HG03135 (cell line): ENCODE results near the gene TMEM187.

ENCODE experiments used
- ATAC-seq: cut with Tn5 transposase; IDR thresholded peaks from one replicate; pipeline ENCODE4 v1.9.1; 2021; ENCODE audit warnings: mild to moderate bottlenecking, moderate library complexity; ENCODE audit not compliant: unreplicated experiment

TMEM187 gene, protein sequence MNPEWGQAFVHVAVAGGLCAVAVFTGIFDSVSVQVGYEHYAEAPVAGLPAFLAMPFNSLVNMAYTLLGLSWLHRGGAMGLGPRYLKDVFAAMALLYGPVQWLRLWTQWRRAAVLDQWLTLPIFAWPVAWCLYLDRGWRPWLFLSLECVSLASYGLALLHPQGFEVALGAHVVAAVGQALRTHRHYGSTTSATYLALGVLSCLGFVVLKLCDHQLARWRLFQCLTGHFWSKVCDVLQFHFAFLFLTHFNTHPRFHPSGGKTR

DNA sequence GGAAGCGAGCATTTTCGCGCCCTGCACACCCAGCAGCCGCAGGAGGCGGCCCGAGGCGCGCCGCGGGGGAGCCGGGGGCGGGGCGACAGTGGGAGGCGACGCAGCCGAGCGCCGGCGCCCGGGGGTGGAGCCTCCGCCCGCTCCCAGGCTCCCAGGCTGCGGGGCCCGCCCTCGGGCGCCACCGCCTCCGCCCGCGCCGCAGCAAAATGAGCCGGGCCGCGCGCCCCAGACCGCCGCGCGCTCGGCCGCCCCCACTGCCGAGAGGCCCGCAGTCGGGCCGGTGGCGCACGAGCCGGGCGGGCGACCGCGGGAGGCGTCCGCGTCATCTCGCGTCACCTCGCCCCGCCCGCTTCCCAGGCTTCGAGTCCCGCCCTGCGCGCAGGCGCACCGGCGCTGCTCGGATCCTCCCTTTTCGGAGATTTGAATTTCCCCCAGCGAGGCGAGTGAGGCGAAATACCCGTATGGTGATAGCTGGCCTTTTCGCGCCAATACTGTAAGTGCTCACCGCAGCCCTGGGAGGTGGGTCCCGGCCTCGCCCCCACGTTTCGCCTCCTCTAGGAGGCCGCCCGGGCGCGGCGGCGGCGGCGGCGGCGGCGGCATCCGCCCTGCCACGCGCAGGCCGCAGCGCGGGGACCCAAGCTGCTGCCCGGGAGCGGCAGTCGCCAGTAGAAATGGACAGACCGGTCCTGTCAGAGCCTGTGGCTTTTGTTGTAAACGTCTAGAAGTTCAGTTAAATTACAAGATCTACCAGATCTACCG is at the start of gene TMEM187:
TSS of gene TMEM187 (plus strand) at position 387 of the 759 bp plus-strand sequence. CDS start 9,309 bp downstream, outside the sequence.
- ATAC-seq, result peak; percentile 53

DNA sequence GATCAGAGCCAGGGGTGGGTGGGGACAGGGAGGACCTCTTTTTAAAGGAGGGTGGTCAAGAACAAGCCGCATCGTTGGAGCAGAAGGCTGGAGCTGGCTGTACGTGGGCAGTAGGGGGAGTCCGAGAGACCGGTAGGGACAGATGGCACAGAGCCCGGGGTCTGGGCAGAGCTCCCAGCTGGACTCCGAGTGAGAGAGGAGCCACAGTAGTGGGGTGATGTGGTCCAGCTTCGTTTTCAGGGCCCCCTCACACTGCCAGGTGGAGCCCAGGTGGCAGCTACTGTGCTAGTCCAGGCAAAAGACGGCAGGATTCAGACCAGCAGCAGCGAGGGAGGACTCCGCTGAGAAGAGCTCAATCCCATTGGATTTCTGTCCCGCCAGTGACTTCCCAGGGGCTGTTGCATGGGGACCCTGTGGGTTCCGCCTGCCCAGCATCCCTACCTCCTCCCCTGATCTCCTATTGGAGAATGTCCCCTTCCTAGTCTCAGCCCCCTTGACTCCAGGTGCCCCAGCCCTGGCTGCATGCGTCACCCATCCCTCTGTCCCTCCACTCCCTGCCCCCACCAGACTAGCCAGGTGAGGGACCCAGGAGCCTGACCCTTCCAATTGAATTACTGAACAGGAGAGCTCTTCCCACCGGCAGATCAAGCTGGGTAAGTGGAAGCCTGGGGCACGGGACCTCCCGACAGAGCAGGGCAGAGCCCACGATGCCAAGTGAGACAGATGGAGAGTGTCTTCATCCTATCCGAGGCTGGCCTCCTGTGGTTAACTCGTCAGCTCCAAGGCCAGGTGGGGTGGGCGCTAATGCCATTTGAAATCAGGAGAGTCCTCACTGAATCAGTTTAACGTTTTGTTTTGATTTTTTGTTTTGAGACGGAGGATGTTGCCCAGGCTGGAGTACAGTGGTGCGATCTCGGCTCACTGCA is 49.4 kb upstream of the TMEM187 start:
- ATAC-seq, result no peak

DNA sequence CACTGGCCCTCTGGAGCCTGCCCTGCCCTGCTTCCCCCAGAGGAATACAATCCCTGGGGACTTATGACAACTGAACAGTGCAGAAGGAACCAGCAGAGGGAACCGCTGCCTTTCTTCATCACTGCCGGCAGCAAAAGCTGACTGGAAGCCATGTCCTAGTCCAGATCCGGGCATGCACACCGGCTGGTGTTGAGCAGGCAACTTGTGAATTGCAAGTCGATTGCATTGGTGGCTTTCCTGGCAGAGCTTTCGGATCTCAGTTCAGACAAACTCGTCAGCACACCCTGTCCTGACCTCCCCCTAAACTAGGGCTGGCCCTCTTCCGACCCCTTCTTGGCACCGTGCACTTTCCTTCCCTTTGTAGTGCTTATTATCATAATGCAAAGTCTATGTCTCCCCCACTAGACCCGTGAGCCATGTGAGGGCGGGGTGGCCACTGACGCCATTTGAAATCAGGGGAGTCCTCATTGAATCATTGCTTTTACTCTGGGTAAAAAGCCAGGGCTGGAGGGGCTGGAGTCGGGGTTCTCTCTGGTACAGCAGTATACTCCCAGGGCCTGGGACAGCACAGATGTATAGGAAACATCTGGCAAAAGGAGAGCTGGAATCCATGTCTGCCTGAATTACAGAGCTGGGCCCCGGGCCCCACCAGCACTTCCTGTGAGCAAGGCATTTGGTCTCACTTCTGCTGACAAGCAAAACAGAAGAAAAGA is 48.2 kb upstream of the TMEM187 start:
- no peak for ATAC-seq

DNA sequence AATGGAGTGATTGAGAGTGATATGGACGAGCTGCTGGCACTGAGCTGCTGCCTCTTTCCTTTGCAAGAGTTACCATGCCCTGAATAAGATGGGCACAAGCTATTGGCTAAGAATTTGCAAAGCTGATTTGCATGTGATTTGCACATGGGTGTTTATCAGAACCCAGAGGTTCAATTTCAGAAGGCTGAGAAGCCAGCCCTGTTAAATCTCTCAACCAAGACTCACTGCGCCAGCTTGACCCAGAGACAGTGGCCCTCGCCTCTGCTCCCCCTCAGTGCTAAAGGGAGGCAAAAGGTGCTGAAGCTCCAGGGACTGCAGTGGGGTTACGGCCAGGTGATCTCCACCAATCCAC is 47.2 kb upstream of the TMEM187 start:
- ATAC-seq, result no peak

DNA sequence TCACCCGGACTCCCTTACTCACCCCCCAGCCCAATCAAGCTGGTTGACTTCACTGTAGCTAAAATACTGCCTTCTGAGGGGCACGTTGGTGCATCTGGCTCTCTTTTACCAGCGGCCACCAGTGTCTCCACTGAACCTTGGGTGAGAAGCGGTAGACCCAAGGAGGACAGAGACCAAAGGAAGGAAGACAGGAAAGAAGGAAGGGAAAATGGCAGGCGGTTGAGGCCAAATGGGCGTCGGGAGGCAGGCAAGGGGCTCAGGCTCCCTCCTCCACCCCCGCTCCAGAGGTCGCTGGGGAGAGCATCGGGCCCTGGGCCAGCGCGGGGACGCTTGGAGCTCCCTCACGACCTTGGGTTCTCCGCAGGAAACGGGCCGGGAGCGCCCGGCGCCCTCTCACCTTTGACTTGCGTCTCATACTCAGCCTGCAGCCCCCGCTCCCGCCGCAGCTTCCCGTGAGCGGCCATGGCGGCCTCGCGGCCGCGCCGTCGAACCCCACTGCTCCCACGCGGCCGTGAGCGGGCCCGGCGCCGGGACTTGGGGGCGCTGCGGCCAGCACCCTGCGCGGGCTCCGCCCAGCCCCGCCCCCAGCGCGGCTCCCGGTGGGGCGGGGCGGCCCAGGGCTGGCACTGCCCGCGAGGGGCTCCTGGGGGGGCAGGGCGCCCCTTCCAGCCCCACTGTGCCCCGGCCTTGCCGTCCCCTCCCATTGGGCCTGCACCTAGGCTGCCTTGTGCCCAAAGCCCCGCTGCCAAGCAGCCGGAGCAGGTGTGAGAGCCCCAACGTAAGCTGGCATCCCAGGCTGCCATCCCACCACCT is 46.6 kb upstream of the TMEM187 start, which contains the start of gene ARHGAP4:
TSS of gene ARHGAP4 (minus strand) at position 526 of the 813 bp plus-strand sequence. CDS start at position 464, 62 bp downstream.
- ATAC-seq, result no peak

DNA sequence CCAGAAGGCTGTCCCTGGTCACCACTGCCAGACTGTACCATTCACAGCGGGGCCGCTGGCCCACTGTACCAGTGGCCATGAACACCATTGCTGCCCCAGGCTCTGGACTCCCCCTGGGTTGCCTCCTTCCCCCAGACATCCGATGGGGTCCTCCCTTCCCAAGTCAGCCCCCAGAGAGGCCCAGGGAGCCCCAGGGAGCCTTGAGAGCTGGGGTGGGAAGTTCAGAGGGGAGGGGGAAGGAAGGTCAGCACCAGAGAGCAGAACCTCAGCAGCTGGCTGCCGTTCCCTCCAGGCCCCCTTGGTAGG is 46.0 kb upstream of the TMEM187 start:
- peak; percentile 0 for ATAC-seq

DNA sequence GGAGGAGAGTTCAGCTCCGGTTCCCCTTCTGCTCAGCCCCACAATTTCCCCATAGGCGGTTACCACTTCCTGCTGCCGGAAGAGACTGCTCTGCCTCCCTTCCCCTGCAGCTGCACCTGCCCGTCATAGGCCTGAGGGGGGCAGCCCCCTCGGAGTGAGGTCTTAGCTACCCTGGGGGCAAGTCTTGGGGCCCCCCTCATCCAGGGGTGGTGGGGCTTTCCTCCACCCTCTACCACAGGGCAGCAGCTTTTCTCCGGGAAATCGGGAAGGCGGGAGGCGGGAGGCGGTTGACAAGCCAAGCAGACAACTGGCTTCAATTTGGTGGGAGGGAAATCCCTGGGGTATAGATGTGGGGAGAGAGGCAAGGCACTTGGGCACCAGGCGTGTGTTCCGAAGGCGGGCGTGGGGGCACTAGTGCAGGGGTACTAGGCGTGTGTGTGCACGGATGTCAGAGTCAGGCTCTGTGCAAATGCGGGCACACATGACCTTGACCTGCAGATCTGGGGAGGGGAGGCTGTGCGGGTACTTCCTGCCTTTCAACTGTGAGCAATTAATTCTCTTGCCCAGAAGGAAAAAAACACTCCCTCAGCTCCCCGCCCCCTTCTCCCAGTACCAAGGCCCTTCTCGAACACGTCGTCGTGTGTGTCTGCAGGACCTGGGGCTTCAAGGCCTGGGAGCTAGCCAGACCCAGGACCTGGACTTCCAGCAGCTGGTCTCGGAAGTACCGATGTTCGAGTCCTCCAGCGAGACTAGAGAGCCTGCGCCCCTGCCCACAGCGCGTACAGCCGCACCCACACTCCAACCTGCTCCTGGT is 45.5 kb upstream of the TMEM187 start:
- ATAC-seq, result peak; percentile 50

DNA sequence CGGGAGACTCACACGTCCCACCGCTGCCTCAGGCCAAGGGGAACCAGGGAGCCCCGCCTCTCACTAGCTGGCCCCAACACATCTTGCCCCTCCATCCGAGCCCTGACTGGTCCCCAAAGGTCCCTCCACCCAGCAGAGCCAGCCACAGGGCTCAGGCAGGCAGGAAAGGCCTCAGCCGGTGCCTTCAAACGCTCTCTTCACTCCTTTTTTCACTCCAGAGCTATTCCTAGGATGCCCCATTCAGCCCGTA is 45.0 kb upstream of the TMEM187 start:
- no peak for ATAC-seq

DNA sequence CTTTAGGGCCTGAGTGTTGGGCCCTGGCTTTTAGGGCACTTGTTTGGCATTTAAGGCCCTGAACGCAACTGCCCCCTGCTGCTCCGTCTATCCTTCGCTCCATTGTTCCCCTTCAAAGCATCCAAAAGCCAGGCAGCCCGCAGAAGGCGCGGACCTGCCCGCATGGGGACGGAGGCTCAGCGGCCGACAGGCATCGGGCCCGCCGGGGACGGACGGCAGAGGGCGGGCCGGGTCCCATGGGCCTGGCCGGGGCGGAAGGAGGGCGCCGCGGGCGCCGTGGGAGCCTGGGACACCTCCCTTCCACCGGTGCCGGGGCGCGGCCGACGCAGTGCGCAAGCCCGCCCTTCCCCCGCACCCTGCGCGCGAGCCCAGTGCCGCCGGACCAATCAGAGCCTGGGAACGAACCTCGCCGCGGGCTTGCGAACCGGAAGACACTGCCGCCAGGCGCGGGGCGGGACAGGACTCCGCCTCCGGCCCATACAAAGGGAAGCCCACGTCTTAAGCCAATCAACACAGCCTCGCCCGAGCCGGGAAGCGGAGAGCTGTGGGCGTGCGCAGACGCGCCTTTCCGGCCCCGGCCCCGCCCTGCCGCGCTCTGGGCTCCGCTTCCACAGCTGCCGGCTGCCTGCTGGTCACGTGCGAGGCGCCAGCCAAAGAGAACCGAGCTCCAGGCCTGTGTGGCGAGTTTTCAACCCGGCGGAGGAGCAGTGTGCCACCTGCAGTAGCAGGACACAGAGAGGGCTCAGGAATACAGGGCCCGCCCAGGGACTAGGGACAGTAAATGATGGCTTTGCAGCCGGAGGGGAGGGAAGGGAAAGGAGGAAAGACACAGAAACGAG is 44.4 kb upstream of the TMEM187 start:
- ATAC-seq, result peak; percentile 73

DNA sequence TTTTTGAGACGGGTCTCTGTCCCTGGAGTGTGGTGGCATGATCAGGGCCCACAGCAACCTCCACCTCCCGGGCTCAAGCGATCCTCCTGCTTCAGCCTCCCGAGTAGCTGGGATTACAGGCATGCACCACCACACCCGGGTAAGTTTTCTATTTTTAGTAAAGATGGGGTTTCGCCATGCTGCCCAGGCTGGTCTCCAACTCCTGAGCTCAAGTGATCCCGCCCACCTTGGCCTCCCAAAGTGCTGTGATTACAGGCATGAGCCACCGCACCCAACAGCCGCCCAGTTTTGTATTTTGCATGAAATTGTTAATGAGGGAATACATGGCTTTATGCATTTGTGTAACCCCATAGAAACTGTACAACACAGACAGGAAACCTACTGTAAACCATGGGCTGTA is 43.7 kb upstream of the TMEM187 start:
- ATAC-seq, result no peak

DNA sequence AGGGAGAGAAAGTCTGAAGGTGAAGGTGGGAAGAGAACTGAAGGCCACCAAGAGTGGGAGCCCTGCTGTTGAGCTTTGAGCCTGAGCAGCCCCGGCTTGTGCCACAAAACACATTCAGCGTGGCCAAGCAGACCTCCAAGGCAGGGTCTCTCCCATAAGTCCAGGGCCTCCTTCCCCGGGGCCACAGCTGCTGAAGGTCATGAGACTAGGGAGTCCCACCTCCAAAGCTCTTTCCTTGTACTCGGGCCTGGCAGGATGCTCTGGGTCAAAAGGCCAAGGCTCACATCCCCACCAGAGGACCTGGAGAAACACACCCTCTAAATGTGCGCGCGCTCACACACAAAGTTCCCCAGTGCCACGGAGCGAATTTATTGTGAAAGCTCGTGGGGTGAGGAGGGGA is 43.0 kb upstream of the TMEM187 start:
- ATAC-seq, result no peak

DNA sequence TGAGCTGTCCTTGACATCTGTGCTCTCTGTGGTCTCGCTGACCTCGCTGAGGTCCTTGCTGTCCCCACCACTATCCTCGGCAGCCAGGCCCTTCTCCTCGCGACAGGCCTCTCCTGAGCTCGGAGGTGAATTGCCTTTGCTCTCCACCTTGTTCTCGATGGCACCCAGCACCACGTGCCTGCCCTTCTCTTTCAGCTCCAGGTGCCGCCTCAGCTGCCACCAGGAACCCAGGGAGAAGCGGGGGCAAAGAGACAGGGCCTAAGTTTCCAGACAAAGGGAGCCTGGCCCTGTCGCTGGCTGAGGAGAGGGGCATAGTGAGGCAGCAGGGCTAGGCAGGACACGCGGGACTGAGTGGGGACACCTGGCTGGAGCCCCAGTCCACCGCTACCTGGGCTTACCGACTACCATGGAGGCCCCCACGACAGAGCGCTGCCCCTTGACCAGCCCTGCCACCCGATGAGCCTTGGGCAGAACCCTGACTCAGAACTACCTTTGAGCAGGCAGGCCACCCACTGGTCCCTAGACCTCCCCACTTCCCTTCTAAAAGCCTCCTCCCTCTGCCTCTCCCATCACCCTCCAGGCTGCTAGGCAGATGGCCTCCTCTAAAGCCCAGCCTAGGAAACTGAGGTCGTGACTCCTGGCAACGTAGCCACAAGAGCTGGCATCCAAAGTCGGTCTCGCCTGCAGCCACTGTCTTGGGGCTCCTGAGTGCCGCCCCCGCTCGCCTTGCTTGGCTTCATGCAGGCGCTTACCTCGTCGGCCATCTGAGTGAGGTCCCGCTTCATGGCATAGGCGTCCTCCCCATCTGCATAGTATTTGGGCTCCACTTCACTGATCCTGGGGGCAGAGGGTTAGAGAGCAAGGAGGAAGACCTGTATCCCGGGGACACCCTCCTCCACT is 42.3 kb upstream of the TMEM187 start:
- no peak for ATAC-seq

DNA sequence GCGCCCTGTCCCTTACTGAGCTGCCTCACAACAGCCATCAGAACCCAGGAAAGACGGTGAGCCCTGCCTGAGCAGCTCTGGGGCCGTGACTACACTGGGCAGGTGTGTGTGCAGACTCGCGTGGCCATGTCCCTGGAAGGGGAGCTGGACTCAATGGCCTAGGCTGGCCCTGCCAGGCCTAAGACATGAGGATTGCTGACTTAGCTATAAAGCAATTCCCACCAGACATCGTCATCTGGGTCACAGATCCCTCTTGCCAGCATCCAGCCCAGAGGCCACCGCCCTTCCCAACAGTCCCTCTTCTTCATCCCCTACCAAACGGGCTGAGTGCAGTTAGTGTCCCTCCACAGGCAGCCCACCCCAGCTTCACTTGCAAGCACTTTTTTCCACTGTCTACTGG is 41.4 kb upstream of the TMEM187 start:
- no peak for ATAC-seq

DNA sequence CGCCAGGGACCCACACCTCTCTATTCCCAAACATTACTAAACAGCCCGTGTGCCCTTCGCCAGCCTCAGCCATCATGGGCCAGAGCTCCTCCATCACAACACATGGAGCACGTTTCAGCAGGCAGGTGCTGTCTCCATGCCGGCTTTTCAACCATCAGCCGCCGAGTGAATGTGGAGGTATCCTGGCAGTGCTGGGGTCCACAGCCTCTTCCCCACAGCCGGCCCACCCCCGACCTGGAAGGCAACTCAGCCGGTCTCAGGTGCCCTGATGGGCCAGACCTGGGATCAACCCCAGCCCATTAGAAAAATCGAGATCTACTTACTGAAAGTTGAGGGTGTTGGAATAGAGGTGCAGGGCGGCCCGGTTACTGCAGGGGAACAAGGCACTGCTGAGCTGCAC is 40.8 kb upstream of the TMEM187 start:
- no peak for ATAC-seq

DNA sequence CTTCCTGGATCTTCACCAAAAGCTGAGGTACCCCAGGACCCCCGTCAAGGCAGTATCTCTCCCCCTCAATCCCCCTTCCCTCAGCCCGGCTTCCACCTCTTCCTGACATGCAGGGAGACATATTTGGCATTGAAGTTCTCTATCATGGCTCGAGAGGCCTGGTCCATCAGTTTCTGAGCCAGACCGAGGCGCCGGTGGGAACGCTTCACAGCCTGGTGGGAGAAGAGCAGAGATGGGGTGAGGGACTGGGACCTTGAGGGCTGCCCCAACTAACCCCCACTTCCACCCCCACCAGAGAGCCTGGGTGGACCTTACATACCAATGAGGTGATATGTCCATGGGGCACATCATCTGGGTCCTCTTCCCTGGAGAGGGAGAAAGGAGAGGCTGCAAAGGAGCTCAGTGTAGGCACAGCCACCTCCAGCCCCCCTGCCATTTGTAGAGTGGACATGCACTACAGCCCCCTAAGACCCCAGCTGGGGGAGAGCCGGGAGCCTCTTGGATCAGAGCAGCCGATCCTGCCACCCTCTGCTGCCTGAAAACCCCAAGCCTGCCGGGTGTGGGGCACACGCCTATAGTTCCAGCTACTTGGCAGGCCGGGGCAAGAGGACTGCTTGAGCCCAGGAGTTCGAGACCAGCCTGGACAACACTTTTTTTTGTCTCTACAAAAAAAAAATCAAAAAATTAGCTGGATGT is 40.2 kb upstream of the TMEM187 start:
- ATAC-seq, result no peak

DNA sequence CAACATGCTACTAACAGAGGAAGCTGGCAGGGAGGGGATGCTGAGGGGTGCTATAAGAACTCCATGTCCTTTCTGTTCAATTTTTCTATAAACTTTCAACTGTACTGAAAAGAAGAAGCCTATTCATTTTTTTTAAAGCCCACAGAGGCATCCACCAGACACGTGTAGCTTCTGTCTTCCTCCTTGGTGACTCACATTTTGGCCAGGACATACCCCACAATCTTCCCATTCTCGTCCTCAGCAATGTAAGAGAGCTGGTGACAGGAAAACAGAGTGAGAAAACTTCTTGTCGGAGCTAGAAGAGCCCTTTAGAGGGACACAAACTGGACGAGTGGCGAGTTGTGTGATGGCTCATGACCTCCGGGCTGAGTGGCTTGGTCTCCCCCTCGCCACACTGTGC is 38.8 kb upstream of the TMEM187 start:
- ATAC-seq, result no peak

DNA sequence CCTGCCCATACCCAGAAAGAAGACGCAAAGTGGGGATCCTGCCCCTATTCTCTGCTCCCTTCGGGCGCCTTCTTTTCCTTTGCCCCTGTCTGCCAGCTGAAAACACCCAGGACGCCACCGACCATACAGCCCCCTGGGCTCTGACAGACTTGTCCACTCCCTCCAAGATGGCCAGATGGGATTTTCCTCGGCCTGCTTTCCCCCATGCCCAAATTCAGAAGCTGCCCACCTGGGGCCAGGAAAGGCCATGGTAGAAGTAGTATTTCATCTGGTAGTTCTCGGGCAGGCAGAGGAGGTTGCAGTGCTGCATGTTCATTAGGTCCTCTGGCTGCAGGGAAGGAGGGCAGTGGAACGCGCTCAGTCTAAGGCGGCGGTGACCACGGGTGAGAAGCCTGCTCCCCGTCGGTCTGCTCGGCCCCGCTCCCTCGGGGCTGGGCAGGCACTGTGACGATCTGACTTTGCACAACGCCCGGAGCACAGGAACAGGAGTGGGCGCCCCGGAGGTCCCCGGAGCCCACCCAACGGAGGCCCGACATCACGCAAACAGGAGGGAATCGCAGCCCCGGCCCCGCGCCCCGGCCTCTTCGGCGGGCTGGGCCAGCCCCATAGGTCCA is 38.3 kb upstream of the TMEM187 start:
- ATAC-seq, result peak; percentile 14
